ENCODE data around the gene VILL.
"Not testable (repeated sequence)": the region's sequence is repeated elsewhere in the genome, so short reads cannot be mapped to it uniquely, and the experiment has no call there.

The VILL gene

GRCh38 chr3:38019658-38020341 lies 29.2 kb downstream of the VILL start:
- DNase-seq, result no peak

- DNase-seq, result no peak
Measured at GRCh38 chr3:38020342-38020726, 29.7 kb downstream of the VILL start.

DNA sequence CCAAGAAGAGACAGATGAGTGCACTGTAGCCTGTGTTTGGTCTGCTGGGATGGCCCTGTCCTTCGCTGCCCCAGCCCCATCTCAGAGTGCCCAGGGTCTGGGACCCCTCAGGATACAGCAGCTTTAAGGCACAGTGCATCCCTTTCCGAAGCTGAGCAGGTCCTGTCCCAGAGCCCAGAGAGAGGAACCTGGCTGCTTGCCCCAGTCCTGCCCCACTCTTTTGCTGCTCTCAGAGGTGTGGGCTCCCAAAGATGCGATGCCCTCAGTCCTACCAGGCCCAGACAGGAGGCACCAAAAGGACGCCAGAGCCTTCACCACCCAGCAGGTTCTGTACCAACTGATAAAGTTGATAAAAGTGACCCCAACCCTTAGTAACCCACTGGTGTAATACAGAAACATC lies 30.6 kb downstream of the VILL start:
- DNase-seq, result no peak

DNA sequence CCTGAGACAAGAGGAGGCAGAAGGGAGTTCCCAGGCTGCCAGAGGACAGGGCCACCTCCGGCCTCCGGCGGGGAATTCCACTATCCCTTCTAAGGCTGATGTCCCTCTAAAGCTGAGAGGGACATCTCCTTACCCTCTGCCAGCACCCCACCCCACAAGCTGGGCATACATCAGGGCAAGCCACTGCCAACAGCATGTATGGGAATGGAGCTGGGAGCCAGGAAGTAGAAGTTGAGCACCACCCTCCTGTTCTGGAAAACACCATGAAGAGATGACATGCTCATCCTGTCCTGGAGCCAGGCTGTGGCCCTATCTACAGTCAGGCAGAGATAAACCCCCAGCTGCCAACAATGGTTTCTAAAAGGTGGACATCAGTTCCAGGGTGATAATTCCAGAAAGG lies 31.7 kb downstream of the VILL start:
- DNase-seq, result no peak

GRCh38 chr3:38022896-38023709 lies 32.5 kb downstream of the VILL start:
- DNase-seq, result no peak

DNA sequence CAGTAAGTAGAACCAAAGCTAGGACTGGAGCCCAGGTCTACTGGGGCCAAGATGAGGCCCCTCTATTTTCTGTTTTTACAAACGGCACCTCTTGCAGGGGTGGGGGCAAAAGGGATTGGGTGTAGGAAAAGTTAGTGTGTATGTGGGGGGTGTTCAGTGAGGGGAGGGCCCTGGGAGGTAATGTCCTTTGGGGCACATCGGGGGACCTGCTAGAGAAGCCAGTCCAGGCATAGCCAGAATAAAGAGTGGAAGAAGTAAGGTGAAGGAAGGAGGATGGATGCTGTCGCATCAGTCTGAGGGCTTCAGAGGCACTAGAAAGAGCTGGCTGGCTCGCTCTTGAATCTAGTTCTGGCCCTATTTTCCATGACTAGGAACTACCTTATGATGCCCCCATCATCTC lies 36.3 kb downstream of the VILL start:
- no peak for DNase-seq

- no peak for DNase-seq
Measured at GRCh38 chr3:38027466-38028465, 37.2 kb downstream of the VILL start.

- DNase-seq, result no peak
Measured at GRCh38 chr3:38028621-38029361, 38.2 kb downstream of the VILL start.

GRCh38 chr3:38029400-38030125 lies 39.0 kb downstream of the VILL start, which contains the start of gene PLCD1:
Gene PLCD1 (minus strand): TSS chr3:38029642. CDS start chr3:38029539, 103 bp downstream.
- DNase-seq, result no peak

- no peak for DNase-seq
Measured at GRCh38 chr3:38030126-38031021, 39.8 kb downstream of the VILL start.

DNA sequence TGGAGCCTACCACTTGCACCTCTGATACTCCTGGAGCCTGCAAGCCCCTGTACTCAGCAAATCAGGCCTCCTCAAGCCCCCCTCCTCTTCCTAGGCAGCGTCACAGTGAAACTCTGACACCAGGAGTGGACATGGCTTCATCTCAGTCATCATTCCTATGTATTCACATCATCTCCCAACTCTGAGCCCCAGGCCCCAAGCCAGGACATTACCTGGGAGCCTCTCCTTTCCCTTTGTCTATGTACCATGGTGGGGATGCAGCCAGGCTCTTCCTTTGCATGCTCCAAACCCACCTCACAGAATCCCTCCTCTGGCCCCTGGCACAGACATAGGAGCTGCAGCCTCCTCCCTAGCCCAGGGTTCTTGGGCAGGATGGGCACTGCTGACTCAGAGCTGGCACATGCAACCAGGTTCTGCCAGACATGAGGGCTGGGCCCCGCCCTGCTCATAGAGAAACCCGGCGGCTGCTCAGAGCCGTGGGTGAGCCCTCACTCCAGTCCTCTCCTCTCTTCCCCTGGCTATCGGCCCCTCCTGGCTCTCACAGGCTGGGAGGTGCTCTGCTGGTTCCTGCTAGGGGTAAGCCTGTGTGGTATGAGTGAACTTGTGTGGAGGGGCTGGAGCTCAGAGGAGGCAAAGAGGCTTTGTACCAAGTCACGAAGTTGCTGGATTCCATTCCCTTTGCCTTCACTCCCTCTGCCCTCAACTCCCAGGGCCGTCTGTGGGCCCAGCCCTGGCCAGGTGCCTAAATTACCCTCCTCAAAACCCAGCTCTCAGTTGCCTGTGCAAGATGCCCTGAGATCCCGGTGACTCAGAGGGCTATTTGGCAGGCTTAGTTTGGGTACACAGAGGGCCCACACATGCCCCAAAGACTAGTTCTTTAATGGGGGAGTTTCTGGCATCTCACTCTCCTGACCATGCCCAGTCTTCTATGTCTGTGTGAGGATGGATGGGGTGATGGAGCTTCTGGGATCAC lies 40.7 kb downstream of the VILL start:
- DNase-seq, result no peak

DNA sequence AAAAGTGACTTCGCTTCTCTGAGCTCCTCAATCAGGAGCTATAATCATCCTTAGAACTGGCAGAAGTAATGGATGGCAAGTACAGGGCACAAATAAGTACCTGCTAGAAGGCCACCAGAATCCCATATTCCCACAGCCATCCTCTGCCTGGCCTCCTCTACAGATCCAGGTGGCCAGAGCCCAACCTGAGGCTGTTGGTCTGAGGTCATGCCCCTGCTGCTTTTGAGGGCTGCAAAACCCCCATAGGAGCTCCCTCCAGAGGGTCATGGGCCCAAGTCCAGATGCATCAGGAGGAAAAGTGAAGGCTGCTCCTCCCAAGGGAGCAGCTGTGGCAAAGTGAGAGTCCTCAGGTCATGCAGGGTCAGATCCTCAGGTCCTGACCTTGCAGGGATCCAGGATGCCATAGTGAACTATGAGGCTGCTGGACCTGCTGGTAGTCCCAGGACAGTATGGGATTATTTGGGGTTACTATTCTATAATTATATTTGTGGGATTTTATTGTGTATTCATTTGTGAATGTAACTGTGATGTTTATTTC lies 41.8 kb downstream of the VILL start:
- DNase-seq, result no peak

GRCh38 chr3:38033586-38033985 lies 43.0 kb downstream of the VILL start:
- not testable (repeated sequence) for DNase-seq

DNA sequence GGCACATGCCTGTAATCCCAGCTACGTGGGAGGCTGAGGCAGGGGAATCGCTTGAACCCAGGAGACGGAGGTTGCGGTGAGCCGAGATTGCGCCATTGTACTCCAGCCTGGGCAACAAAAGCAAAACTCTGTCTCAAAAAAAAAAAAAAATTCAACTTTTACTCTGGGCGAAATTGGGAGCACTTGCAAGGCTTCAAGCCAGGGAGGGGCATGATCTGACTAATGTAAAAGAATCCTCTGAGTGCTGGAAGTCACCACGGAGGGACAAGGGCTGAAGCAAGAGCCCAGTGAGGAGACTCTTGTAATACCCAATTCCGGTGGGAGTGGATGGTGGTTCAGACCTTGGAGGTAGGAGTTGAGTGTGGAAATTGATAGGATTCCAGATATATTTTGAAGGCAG lies 43.7 kb downstream of the VILL start:
- DNase-seq, result not testable (repeated sequence)

- no peak for DNase-seq
Measured at GRCh38 chr3:38036286-38036685, 45.7 kb downstream of the VILL start.

DNA sequence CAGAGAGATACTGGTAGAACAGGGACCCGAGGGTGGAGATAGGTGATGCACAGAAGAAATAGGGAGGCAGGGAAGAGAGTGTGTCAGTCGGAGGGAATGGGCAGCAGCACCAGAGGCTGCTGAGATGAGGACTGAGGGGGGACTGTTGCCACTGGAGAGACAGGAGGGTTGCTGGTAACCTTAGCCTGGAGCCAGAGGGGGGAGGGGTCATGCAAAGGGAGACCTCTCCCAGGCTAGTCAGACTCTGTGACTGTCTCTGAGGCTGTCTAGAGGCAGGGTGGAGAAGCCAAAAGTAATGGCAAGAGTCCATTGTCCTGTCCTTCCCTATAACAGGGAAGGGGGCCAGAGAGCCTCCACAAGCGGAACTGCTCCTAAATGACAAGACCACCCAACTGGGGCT lies 46.3 kb downstream of the VILL start:
- DNase-seq, result no peak

DNA sequence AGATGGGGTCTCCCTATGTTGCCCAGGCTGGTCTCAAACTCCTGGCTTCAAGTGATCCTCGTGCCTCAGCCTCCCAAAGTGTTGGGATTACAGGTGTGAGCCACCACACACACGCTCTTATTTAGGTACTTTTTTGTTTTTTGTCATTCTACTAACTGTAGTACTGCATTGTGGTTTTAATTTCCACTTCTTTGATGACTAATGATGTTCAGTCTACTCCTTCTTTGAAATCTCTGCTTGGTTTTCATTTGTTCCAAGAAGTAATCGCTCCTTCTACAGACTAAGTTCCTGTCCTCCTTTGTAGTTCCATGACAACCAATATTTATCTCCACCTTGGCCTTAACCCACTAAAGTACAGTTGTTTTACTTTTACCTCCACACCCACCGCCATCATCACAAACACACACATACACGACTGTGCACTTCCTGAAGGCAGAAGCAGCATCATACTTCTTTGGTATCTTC lies 47.9 kb downstream of the VILL start:
- no peak for DNase-seq

- no peak for DNase-seq
Measured at GRCh38 chr3:38039101-38039898, 48.7 kb downstream of the VILL start, which contains the start of gene DLEC1. Gene DLEC1 (plus strand): TSS chr3:38039208. CDS start chr3:38039226, 18 bp downstream.
